Measurements from ENCODE around the gene SLC43A2.

GRCh38 chr17:1627182-1627981, 1.3 kb downstream of the SLC43A2 start:
- TF ChIP-seq CTCF (conservative IDR thresholded peaks at IDR 0.05 in 1 of 2, IDR thresholded peaks at IDR 0.05 in 1 of 2; ENCODE audit: low read depth in 1 of 2, low read length in 2 of 2), result no peak
- peak; percentile 26 for TF ChIP-seq EZH2 (IDR thresholded peaks at IDR 0.05; ENCODE audit: low read length, missing control alignments)
